GM19438 (cell line): ENCODE measurements around the gene LDLR.
"Not testable (repeated sequence)": the region's sequence is repeated elsewhere in the genome, so short reads cannot be mapped to it uniquely, and the experiment has no call there.

Source experiments
- ATAC-seq: cut with Tn5 transposase; IDR thresholded peaks from one replicate; pipeline ENCODE4 v1.9.1; 2021; ENCODE audit warnings: low read depth; ENCODE audit not compliant: unreplicated experiment

The LDLR gene

DNA sequence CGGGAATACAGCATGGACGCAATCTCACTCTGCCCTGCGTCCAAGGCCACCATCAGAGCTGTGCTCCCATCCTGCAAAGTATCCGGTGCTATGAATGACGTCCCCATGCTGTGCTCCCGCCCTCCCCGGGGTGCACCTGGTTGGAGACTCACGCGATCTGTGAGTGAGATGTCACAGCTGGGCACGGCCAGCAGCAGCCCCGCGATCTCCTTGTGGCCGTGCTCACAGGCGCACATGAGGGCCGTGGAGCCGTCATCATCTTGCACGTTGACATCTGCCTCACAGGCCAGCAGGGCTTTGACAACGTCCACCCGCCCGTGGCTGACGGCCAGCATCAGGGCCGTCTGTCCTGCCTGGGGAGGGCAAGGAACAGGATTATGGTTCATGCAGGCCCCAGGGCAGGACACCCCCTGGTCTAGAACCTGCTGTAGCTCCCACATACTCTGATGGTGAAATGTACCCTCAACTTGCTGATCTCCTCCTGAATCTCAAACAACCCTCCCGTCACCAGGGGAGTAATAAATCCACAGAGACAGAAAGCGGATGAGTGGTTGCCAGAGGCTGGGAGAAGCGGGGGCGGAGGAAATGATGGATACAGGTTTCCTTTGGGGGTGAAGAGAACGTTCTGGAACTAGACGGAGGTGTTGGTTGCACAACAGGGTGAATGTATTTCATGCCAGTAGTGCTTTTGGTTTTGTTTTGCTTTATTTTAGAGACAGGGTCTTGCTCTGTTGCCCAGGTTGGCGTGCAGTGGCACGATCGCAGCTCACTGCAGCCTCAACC lies 80.8 kb downstream of the LDLR start:
- ATAC-seq, result no peak

DNA sequence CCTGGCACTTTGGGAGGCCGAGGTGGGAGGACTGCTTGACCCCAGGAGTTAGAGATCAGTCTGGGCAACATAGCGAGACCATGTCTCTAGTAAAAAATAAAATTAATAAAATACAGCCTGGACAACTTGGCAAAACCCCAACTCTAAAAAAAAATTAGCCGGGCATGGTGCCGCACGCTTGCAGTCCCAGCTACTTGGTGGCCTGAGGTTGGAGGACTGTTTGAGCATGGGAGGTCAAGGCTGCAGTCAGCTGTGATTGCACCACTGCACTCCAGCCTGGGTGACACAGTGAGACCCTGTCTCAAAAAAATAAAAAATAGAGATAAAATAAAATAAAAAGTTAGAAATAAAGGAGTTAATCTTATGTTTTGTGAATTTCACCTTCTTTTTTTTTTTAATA lies 81.9 kb downstream of the LDLR start:
- no peak for ATAC-seq

DNA sequence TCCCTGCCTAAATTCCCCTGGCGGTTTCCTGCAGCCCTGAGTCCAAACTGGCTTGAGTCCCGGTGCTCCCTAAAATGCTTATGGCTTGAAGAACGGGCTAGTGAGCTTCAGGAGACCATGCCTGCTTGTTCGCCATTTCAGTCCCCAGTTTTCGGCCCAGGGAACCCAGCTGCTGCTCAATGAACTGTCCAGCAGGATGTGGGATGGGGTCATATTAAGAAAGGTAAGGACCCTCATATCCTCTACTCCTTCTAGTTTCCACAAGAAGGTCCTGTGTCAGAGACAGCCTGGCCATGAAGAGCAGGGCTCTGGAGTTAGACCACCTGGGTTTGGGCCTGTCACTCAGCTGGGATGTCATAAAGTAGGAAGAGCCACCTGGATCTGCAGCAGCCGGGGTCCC lies 83.3 kb downstream of the LDLR start:
- no peak for ATAC-seq

DNA sequence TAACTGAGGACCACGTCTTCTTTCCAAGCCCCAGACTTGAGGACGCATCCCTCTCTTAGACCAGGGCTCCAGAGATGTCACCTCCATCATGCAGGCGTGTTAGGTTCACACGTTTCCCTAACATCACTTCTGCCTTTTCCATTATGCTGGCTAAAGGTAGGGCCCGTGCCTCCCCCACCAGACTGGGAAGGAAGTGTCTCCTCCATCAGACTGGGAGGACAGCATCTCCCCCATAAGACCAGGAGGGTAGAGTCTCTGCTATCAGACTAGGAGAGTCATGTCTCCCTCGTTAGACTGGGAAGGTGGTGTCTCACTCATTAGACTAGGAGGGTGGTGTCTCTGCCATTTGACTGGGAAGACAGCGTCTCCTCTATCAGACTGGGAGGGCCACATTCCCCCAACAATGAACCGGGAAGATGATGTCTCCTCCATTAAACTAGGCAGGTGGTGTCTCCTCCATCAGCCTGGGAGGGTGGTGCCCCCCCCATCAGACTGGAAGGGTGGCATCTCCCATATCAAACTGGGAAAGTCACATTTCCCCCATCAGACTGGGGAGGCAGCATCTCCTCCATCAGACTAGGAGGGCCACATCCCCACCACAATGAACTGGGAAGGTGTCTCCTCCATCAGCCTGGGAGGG lies 84.4 kb downstream of the LDLR start:
- ATAC-seq, result no peak

DNA sequence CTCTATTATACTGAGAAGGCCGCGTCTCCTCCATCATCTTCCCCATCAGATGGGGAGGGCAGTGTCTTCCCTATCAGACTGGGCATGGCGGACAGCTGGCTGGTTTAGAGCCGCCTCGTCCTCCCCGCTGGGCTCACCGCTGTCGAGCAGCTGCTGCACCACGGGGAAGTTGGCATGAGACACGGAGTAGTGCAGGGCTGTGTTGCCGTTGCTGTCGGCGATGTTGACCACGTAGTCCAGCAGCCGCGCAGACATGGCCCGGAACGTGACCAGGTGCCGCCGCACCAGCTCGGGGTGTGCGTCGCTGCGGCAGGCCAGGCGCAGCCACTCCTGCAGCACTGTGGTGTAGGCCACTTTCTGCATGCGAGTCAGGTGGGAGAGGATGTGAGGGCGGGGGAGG lies 85.1 kb downstream of the LDLR start:
- no peak for ATAC-seq

DNA sequence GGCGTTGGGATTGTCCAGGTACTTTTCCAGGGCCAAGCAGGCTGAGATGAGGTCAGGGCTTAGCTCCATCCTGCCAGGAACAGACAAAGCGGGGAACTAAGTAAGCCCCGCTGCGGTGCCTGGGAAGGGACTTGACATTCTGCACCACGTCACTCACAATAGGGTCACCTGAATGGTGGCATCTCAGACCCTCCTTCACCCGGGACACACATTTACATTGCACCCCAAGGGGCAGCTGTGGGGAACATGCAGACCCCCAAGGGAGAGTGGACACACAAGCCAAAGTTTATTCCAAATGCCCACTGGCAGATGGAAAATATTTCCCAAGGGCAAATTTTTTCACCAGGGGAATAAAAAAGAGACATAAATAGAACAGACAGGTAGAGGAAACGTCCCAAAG lies 86.7 kb downstream of the LDLR start:
- ATAC-seq, result no peak

DNA sequence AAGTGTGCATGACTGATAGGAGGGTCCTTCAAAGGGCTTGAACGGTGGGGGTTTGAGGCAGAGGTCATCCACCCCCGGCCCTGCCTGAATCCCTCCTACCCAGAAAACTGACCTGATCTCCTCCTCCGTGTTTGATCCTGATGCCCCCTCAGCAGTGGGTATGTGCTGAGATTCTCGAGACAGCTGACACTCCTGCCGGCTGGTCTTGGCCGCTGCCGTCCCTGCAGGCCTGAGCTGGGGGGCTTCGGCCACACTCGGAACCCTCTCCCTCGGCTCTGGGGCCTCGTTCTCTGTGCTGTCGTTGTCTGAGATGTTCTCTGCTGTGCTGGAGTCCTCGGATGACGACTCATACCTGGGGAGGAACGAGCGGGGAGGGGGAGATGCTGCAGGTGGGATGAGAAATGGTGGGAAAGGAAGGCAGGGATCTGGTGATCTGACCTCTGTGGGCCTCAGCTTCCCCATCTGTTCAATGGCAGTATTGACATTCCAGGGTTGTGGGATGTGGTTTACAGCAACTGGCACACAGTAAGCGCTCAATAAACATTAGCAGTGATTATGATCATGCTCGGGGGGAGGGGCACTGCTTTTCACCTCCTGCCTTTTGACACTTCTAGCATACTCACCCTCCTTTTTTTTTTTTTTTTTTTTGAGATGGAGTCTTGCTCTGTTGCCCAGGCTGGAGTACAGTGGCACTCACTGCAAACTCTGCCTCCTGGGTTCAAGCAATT lies 87.4 kb downstream of the LDLR start:
- no peak for ATAC-seq

DNA sequence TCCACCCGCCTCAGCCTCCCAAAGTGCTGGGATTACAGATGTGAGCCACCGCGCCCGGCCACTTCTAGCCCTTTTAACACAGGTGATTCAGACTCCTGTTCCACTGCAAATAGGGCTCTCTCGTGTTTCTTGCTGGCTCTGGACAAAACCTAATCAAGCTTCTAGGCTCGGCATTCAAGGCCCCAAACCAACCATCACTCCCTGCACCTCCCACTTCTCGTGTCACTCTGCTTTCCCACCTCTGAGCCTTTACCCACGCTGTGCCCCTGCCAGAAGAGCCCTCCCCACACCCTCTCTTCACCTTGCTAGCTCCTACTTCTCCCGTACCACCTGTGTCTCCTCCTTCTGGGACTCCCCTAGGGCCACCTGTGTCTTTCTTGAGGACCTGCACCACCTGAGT lies 88.3 kb downstream of the LDLR start:
- ATAC-seq, result no peak

DNA sequence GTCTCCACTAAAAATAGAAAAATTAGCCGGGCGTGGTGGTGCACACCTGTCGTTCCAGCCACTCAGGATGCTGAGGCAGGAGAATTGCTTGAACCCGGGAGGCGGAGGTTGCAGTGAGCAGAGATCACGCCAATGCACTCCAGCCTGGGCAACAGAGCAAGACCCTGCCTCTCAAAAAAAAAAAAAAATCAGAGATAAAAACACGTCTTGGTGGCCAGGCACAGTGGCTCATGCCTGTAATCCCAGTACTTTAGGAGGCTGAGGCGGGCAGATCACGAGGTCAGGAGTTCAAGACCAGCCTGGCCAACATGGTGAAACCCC lies 89.8 kb downstream of the LDLR start:
- ATAC-seq, result not testable (repeated sequence)

DNA sequence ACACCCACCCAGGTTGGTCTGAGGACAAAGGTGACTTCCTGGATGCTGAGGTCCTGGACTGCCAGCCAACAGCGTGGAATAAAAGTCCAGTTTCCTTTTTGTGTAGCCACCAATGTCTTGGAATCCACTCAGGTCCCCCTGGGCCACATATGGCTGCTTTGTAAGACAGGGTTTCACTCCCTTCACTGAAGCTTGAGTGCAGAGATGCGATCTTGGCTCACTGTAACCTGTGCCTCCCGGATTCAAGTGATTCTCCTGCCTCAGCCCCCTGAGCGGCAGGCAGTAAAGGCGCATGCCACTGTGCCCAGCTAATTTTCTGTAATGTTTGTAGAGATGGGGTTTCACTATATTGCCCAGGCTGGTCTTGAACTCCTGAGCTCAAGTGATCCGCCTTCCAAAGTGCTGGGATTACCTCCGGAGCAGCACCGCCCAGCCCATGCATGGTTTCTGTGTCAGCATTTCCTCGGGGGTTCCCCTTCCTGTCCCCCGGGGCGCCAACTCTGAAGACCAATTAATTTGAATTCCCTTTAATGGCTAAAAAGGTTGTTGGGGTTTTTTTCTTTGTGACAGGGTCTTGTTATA lies 90.5 kb downstream of the LDLR start:
- ATAC-seq, result peak; percentile 78

DNA sequence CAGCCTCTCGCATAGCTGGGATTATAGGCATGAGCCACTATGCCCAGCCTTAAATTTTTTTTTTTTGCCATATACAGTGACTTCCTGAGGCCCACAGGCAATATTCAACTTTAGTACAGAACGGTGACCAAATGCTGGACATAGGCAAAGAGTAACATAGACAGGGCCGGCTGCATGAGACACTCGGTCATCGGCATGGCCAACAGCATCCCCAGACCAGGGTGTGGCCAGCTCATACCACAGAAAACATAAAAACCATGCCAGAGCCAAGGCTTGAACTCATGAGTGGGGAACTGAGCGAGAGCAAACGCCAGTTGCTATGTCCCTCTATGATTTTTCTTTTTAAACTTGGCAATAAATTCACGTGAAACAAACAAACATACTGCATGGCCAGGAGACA lies 91.1 kb downstream of the LDLR start:
- peak; percentile 19 for ATAC-seq

DNA sequence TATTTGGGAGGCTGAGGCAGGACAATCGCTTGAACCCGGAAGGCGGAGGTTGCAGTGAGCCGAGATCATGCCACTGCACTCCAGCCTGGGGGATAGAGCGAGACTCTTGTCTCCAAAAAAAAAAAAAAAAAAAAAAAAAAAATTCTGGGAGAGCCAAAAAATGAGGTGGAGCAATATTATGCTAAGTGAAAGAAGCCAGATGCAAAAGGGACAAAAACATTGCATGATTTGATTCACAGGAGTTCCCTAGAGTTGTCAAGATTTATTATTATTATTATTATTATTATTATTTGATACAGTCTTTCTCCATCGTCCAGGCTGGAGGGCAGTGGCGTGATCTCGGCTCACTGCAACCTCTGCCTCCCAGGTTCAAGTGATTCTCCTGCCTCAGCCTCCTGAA lies 91.7 kb downstream of the LDLR start:
- not testable (repeated sequence) for ATAC-seq

DNA sequence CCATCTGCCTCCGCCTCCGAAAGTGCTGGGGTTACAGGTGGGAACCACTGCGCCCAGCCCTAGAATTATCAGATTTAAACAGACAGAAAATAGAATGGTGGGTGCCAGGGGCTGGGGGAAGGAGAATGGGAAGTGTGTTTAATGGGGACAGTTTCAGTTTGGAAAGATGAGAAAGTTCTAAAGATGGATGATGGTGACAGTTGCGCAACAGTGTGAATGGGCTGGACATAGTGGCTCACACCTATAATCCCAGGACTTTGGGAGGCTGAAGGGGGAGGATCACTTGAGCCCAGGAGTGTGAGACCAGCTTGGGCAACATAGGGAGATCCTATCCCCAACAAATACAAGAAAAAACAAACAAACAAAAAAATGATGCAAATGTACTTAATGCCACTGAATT lies 92.2 kb downstream of the LDLR start:
- no peak for ATAC-seq
